Left ventricle myocardium superior (tissue), 1 donor: ENCODE data around the gene ITPRIPL2. TPM values are rescaled to one million over a fixed set of nuclear protein-coding genes. Genes with fewer than 3 reads are reported as not detected.

Experiments
- ATAC-seq: fragments of 200-7000 bp; cut with Tn5 transposase; one replicate; pipeline ENCODE4 v1.9.1; 2020; ENCODE audit warnings: mild to moderate bottlenecking, moderate library complexity
- DNase-seq: peaks from one replicate; pipeline ENCODE4 v3.0.0-alpha.2; 2020
- intact Hi-C: fragments of 100-400 bp; cut with micrococcal nuclease; formaldehyde crosslinking; loops from one replicate; pipeline ENCODE4 v1.11.0; 2022
- total RNA-seq: library from RNA; stranded (reverse); fragmentation: NEBNext Ultra II Directional; extraction: Animal tissue kit (Norgen Biotek cat#: 25700); gene quantifications from one replicate; pipeline ENCODE4 v1.2.1, GENCODE V29; 2021
- donor health status: DM: no; HTN: yes; CAD: no; lungs with severe emphysema.

The ITPRIPL2 gene
- total RNA-seq, 1 donor from 2014 or later, result 12.3 TPM

GRCh38 chr16:19090916-19091315 is 22.8 kb upstream of the ITPRIPL2 start:
- intact Hi-C loops, result no loop called here
- DNase-seq, result no peak
- ATAC-seq, result no peak

- ATAC-seq, result no peak
- intact Hi-C loops, result no loop called here
- no peak for DNase-seq
Measured at GRCh38 chr16:19092653-19093410, 20.9 kb upstream of the ITPRIPL2 start.

GRCh38 chr16:19093631-19094541 is 19.9 kb upstream of the ITPRIPL2 start:
- intact Hi-C loops, result no loop called here
- no peak for ATAC-seq
- DNase-seq, result no peak

GRCh38 chr16:19094542-19095365 is 19.0 kb upstream of the ITPRIPL2 start:
- intact Hi-C loops, result no loop called here
- DNase-seq, result no peak

GRCh38 chr16:19095654-19096053 is 18.1 kb upstream of the ITPRIPL2 start:
- DNase-seq (no peak), ATAC-seq (no peak)
- intact Hi-C loops, result no loop called here

More at GRCh38 chr16:19094542-19095365, 19.0 kb upstream of the ITPRIPL2 start:
- ATAC-seq, result no peak

GRCh38 chr16:19098173-19098572 is 15.6 kb upstream of the ITPRIPL2 start:
- ATAC-seq, result no peak
- DNase-seq, result no peak
- intact Hi-C loops, result no loop called here

- intact Hi-C loops, result no loop called here
- no peak for DNase-seq
Measured at GRCh38 chr16:19102187-19102872, 11.4 kb upstream of the ITPRIPL2 start.

GRCh38 chr16:19104607-19105006 is 9.2 kb upstream of the ITPRIPL2 start:
- ATAC-seq (no peak), DNase-seq (no peak)
- intact Hi-C loops, result no loop called here

More at GRCh38 chr16:19102187-19102872, 11.4 kb upstream of the ITPRIPL2 start:
- no peak for ATAC-seq

GRCh38 chr16:19105131-19105530 is 8.6 kb upstream of the ITPRIPL2 start:
- intact Hi-C loops, result no loop called here
- no peak for DNase-seq
- ATAC-seq, result no peak

- ATAC-seq (peak; percentile 28), DNase-seq (peak; percentile 41)
- intact Hi-C loops, result no loop called here
Measured at GRCh38 chr16:19105891-19106624, 7.7 kb upstream of the ITPRIPL2 start.

GRCh38 chr16:19106625-19107020 is 7.1 kb upstream of the ITPRIPL2 start:
- intact Hi-C loops, result no loop called here
- no peak for DNase-seq
- ATAC-seq, result no peak

GRCh38 chr16:19108409-19109287 is 5.1 kb upstream of the ITPRIPL2 start:
- intact Hi-C loops, result no loop called here
- DNase-seq (no peak), ATAC-seq (no peak)

GRCh38 chr16:19109288-19109664 is 4.5 kb upstream of the ITPRIPL2 start:
- no peak for DNase-seq
- ATAC-seq, result no peak
- intact Hi-C loops, result no loop called here

- DNase-seq (no peak), ATAC-seq (no peak)
- intact Hi-C loops, result no loop called here
Measured at GRCh38 chr16:19110537-19111360, 3.0 kb upstream of the ITPRIPL2 start.

GRCh38 chr16:19112099-19112407 is 1.7 kb upstream of the ITPRIPL2 start:
- no peak for ATAC-seq

GRCh38 chr16:19114359-19115147 is 789 bp downstream of the ITPRIPL2 start:
- ATAC-seq, result peak; percentile 25
- intact Hi-C loops, result no loop called here
- DNase-seq, result peak; percentile 77

More at GRCh38 chr16:19112099-19112407, 1.7 kb upstream of the ITPRIPL2 start:
- DNase-seq, result no peak
- intact Hi-C loops, result no loop called here
